GM12878 (cell line): ENCODE results near the gene C11orf52. TPM values are rescaled to one million over a fixed set of nuclear protein-coding genes. Genes with fewer than 3 reads are reported as not detected.

ENCODE experiments used
- ATAC-seq: fragments of 200-7000 bp; cut with Tn5 transposase; 3 replicates; pipeline ENCODE4 v1.9.1; 2020; ENCODE audit warnings: mild to moderate bottlenecking, moderate library complexity
- BruUV-seq: library from RNA; stranded (reverse); fragments of 400-500 nt; replicated peaks from 2 replicates; lab custom pipeline; 2021; lab: Mats Ljungman, UMichigan
- CTCF ChIA-PET: fragments of 300-600 bp; sonication (Branson Sonifier 250); formaldehyde crosslinking; extraction: SDS; loops from one replicate; lab custom pipeline; 2021; ENCODE audit warnings: inconsistent platforms; lab: Yijun Ruan, JAX
- POLR2A ChIA-PET: fragments of 350-600 bp; formaldehyde crosslinking; extraction: SDS; loops from one replicate; lab custom pipeline; 2021; ENCODE audit warnings: inconsistent platforms; lab: Charles Lee
- RAD21 ChIA-PET: fragments of 300-600 bp; sonication (Branson Sonifier 250); formaldehyde crosslinking; loops from one replicate; lab custom pipeline; 2023; ENCODE audit warnings: antibody characterized with exemption; ENCODE audit not compliant: unreplicated experiment; lab: Charles Lee
- SMC1A ChIA-PET: fragments of 300-600 bp; sonication (Branson Sonifier 250); formaldehyde crosslinking; loops from one replicate; lab custom pipeline; 2023; ENCODE audit not compliant: unreplicated experiment, uncharacterized antibody; lab: Charles Lee
- DNase-seq: peaks from one replicate; pipeline ENCODE4 v3.0.0-alpha.2; 2011; ENCODE audit warnings: low read depth, low spot score
- FAIRE-seq: peaks from 3 replicates; lab custom pipeline; 2011; peaks lifted over from hg19 to GRCh38; lab: Jason Lieb, UNC
- H2AFZ ChIP-seq: 2 replicates; pipeline ENCODE4 v1.6.0; 2011; ENCODE audit warnings: low read depth, low read length, control low read depth; ENCODE audit not compliant: control insufficient read depth
- H3K27ac ChIP-seq: 2 replicates; pipeline ENCODE4 v1.5.1; 2011; ENCODE audit warnings: control low read depth; ENCODE audit not compliant: control insufficient read depth, insufficient read depth
- H3K27me3 ChIP-seq, 2 experiments: replicated peaks in 1 of 2; 2 replicates each; pipeline versions ENCODE4 v1.6.0 to v1.6.1; 2011; ENCODE audit warnings: low read length in 1 of 2; ENCODE audit not compliant: control insufficient read depth in 2 of 2, insufficient read depth in 2 of 2
- H3K36me3 ChIP-seq, 2 experiments: 2 replicates each; pipeline ENCODE4 v1.5.1; 2011; ENCODE audit warnings: low read length in 1 of 2; ENCODE audit not compliant: control insufficient read depth in 2 of 2, insufficient read depth in 2 of 2
- H3K4me1 ChIP-seq: 2 replicates; pipeline ENCODE4 v1.6.1; 2011; ENCODE audit warnings: mild to moderate bottlenecking, low read length, moderate library complexity, mixed read lengths; ENCODE audit not compliant: control insufficient read depth, insufficient read depth
- H3K4me2 ChIP-seq: 2 replicates; pipeline ENCODE4 v1.6.0; 2011; ENCODE audit warnings: control low read depth; ENCODE audit not compliant: control insufficient read depth, insufficient read depth
- H3K4me3 ChIP-seq: fragments of 200-600 bp; sonication (generic); 2 replicates; pipeline ENCODE4 v1.5.1; 2016
- H3K79me2 ChIP-seq: 2 replicates; pipeline ENCODE4 v1.6.0; 2011; ENCODE audit warnings: low read length; ENCODE audit not compliant: control insufficient read depth, insufficient read depth
- H3K9ac ChIP-seq: 2 replicates; pipeline ENCODE4 v1.8.0; 2011; ENCODE audit warnings: low read length, control low read depth, mixed read lengths; ENCODE audit not compliant: control insufficient read depth, insufficient read depth
- H3K9me3 ChIP-seq: replicated peaks from 3 replicates; pipeline ENCODE4 v1.5.1; 2011; ENCODE audit warnings: mild to moderate bottlenecking, low read length; ENCODE audit not compliant: control insufficient read depth, insufficient read depth
- H4K20me1 ChIP-seq: 2 replicates; pipeline ENCODE4 v1.6.0; 2011; ENCODE audit not compliant: control insufficient read depth, insufficient read depth
- BACH1 ChIP-seq: fragments of 450-650 bp; IDR thresholded peaks from 2 replicates; pipeline ENCODE4 v1.6.1; 2017; ENCODE audit warnings: mild to moderate bottlenecking, borderline replicate concordance
- CBFB ChIP-seq: IDR thresholded peaks from 2 replicates; pipeline ENCODE4 v1.6.1; 2016; ENCODE audit warnings: antibody characterized with exemption, low read depth
- CHD4 ChIP-seq: fragments of 200-600 bp; sonication (generic); IDR thresholded peaks from 2 replicates; pipeline ENCODE4 v1.6.1; 2016; ENCODE audit warnings: mild to moderate bottlenecking
- CTCF ChIP-seq, 3 experiments: IDR thresholded peaks in 2 of 3; conservative IDR thresholded peaks in 1 of 3; 2 replicates each; pipeline ENCODE4 v1.5.1; 2011; ENCODE audit warnings: low read depth in 3 of 3, low read length in 3 of 3, mild to moderate bottlenecking in 3 of 3, control low read depth in 2 of 3, moderate library complexity in 2 of 3, inconsistent platforms in 1 of 3, mixed read lengths in 1 of 3; ENCODE audit not compliant: control insufficient read depth in 2 of 3, insufficient read depth in 1 of 3; ENCODE audit errors: extremely low read depth in 1 of 3
- EZH2 ChIP-seq: IDR thresholded peaks from 2 replicates; pipeline ENCODE4 v1.6.1; 2012; ENCODE audit warnings: low read depth, mild to moderate bottlenecking, control low read depth, inconsistent platforms, low read length, borderline replicate concordance; ENCODE audit not compliant: control insufficient read depth
- FOS ChIP-seq: IDR thresholded peaks from 3 replicates; pipeline ENCODE4 v1.6.1; 2011; ENCODE audit warnings: borderline replicate concordance; ENCODE audit not compliant: insufficient read length; ENCODE audit errors: extremely low read depth
- KLF5 ChIP-seq: fragments of 450-650 bp; IDR thresholded peaks from 2 replicates; pipeline ENCODE4 v1.6.1; 2014; ENCODE audit warnings: mild to moderate bottlenecking; ENCODE audit not compliant: partially characterized antibody
- MTA2 ChIP-seq: fragments of 450-650 bp; IDR thresholded peaks from 2 replicates; pipeline ENCODE4 v1.6.1; 2016; ENCODE audit warnings: low read depth, mild to moderate bottlenecking, moderate library complexity
- NR2C2 ChIP-seq: IDR thresholded peaks from 2 replicates; pipeline ENCODE4 v1.6.1; 2011; ENCODE audit warnings: borderline replicate concordance, low read depth; ENCODE audit not compliant: control insufficient read depth, insufficient read length
- POLR2AphosphoS2 ChIP-seq: IDR thresholded peaks from 2 replicates; pipeline ENCODE4 v1.6.1; 2011; ENCODE audit warnings: low read depth, mild to moderate bottlenecking, low read length, improper control_type of control experiment, moderate library complexity
- RBBP5 ChIP-seq: fragments of 200-600 bp; sonication (generic); conservative IDR thresholded peaks from 2 replicates; pipeline ENCODE4 v1.6.1; 2016
- SREBF2 ChIP-seq: IDR thresholded peaks from 2 replicates; pipeline ENCODE4 v1.6.1; 2012; ENCODE audit warnings: mild to moderate bottlenecking, low read length
- SUPT20H ChIP-seq: IDR thresholded peaks from 2 replicates; pipeline ENCODE4 v1.6.1; 2011; ENCODE audit warnings: low read depth, mild to moderate bottlenecking, low read length, moderate library complexity, borderline replicate concordance; ENCODE audit not compliant: control insufficient read depth
- ZNF24 ChIP-seq: fragments of 450-650 bp; IDR thresholded peaks from 2 replicates; pipeline ENCODE4 v1.6.1; 2017; ENCODE audit warnings: antibody characterized with exemption, mild to moderate bottlenecking
- ZNF274 ChIP-seq: IDR thresholded peaks from one replicate; pipeline ENCODE4 v1.8.0; 2011; ENCODE audit not compliant: insufficient read length, insufficient read depth
- ZSCAN29 ChIP-seq: fragments of 450-650 bp; IDR thresholded peaks from 2 replicates; pipeline ENCODE4 v1.6.1; 2017; ENCODE audit warnings: mild to moderate bottlenecking, moderate library complexity
- ZZZ3 ChIP-seq: IDR thresholded peaks from 2 replicates; pipeline ENCODE4 v1.6.1; 2011; ENCODE audit warnings: low read depth; ENCODE audit not compliant: control insufficient read depth, insufficient read length
- WGBS: methylation state at CpG from one replicate; pipeline ENCODE4 v1.1.6; 2016; ENCODE audit warnings: low lambda C conversion rate; ENCODE audit not compliant: insufficient replicate concordance, insufficient coverage; ENCODE audit errors: missing lambda C conversion rate; 5-methylcytosine and 5-hydroxymethylcytosine counted together
- in situ Hi-C: fragments of 300-500 bp; cut with MboI; formaldehyde crosslinking; loops from 9 replicates; pipeline ENCODE4 v1.14.3; 2018; ENCODE audit warnings: mixed read lengths
- intact Hi-C: fragments of 100-400 bp; cut with micrococcal nuclease; formaldehyde crosslinking; loops from one replicate; pipeline ENCODE4 v1.14.2; 2022; ENCODE audit not compliant: unreplicated experiment
- polyA plus RNA-seq, 11 experiments: library from polyadenylated mRNA; depleted of rRNA in 4 of 11; unstranded in 6 of 11; stranded (reverse) in 5 of 11; fragments of >200 nt; fragmentation: Nextera tagmentation in 4 of 11; fragmentation: Illumina TruSeq in 1 of 11; extraction: Ambion mirVana in 4 of 11; extraction: Trizol in 1 of 11; gene quantifications; 1 replicate in 1 of 11; 2 replicates in 10 of 11; pipeline versions ENCODE4 v1.2.1 to v1.2.3, GENCODE V29; 2011 to 2016; ENCODE audit warnings: inconsistent platforms in 2 of 11, missing spikeins in 2 of 11, low read depth in 1 of 11
- total RNA-seq, 4 experiments: library from RNA; depleted of rRNA in 3 of 4; stranded (reverse); fragments of >200 nt in 3 of 4; fragmentation: Illumina TruSeq in 1 of 4; extraction: Trizol in 1 of 4; gene quantifications; 2 replicates each; pipeline versions ENCODE4 v1.2.1 to v1.2.3, GENCODE V29; 2013 to 2021
- TF ChIP-seq, protein P1 (sequence below): IDR thresholded peaks from 2 replicates; pipeline ENCODE4 v1.6.1; 2012; ENCODE audit warnings: low read length, inconsistent platforms

The C11orf52 gene
- total and polyA plus RNA-seq, 10 of the 15 experiments (the other 5 are each of a cell fraction or from before 2014, with no cell fraction given): not detected

DNA sequence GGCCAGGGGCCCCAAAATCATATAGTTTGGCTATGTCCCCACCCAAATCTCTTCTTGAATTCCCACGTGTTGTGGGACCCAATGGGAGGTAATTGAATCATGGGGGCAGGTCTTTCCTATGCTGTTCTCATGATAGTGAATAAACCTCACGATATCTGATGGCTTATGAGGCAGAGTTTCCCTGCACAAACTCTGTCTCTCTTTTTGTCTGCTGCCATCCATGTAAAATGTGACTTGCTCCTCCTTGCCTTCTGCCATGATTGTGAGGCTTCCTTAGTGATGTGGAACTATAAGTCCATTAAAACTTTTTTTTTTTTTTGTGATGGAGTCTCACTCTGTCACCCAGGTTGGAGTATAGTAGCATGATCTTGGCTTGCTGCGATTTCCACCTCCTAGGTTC, 32.9 kb downstream of the C11orf52 start (continued):
- TF ChIP-seq ZNF274 (no peak), SUPT20H (no peak), FOS (no peak), POLR2AphosphoS2 (no peak), EZH2 (no peak), CBFB (no peak), MTA2 (no peak), CHD4 (no peak)

- Histone ChIP-seq H3K27me3 (no peaks in the 10 kb centered on the region), H3K9me3 (peaks cover 2% of the 10 kb centered on the region; the same call in 1 of the 3 replicates), H4K20me1 (no peaks in the 10 kb centered on the region), H3K4me1 (no peaks in the 10 kb centered on the region)
- RAD21 ChIA-PET: interaction anchor here (1.5 kb wide), 1 partner anchor 22 kb away, joined by 3 read pairs; no protein-coding TSS in a partner anchor
- CTCF ChIA-PET: interaction anchor here (1.0 to 1.2 kb wide), 2 partner anchors 19 to 326 kb away, joined by 3 to 4 read pairs; no protein-coding TSS in a partner anchor
- in situ Hi-C loops: no loop called here
- DNase-seq: no peak
- intact Hi-C loops: no loop called here
- TF ChIP-seq NR2C2: no peak
- TF ChIP-seq BACH1: no peak
- TF ChIP-seq ZZZ3: no peak
- TF ChIP-seq RBBP5: no peak
- TF ChIP-seq KLF5: no peak
- TF ChIP-seq SREBF2: no peak
- TF ChIP-seq CTCF (IDR thresholded peaks at IDR 0.05 in 2 of 3, conservative IDR thresholded peaks at IDR 0.05 in 1 of 3; ENCODE audit: control insufficient read depth in 2 of 3, extremely low read depth in 1 of 3, insufficient read depth in 1 of 3, low read depth in 3 of 3, low read length in 3 of 3): no peak
- TF ChIP-seq ZSCAN29: no peak
- TF ChIP-seq, protein P1, sequence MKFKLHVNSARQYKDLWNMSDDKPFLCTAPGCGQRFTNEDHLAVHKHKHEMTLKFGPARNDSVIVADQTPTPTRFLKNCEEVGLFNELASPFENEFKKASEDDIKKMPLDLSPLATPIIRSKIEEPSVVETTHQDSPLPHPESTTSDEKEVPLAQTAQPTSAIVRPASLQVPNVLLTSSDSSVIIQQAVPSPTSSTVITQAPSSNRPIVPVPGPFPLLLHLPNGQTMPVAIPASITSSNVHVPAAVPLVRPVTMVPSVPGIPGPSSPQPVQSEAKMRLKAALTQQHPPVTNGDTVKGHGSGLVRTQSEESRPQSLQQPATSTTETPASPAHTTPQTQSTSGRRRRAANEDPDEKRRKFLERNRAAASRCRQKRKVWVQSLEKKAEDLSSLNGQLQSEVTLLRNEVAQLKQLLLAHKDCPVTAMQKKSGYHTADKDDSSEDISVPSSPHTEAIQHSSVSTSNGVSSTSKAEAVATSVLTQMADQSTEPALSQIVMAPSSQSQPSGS: no peak
- TF ChIP-seq ZNF24: no peak
- TF ChIP-seq, all 136 proteins: peak for 0
- Histone ChIP-seq H2AFZ (no peak overlapping the region), H3K9ac (no peak overlapping the region), H3K4me3 (no peak overlapping the region), H3K79me2 (no peaks in the 10 kb centered on the region), H3K4me2 (no peak overlapping the region), H3K36me3 (no peaks in the 10 kb centered on the region), H3K27ac (no peak overlapping the region)
- SMC1A ChIA-PET: no interaction called here
- BruUV-seq: no TSS peak
- POLR2A ChIA-PET: no interaction called here
- FAIRE-seq: no peak
- no peak for ATAC-seq
- WGBS: 67% methylated on average over 4 of the region's 4 CpGs
These were observed 35.4 kb downstream of the C11orf52 start for GRCh38 chr11:111954154-111954553.
